Measurements from ENCODE around the gene NRG2. TPM values are rescaled to one million over a fixed set of nuclear protein-coding genes. Genes with fewer than 3 reads are reported as not detected.

NRG2 gene
- total and polyA plus RNA-seq, 2 experiments from 2014 or later, result 0.37 to 1.3 TPM

DNA sequence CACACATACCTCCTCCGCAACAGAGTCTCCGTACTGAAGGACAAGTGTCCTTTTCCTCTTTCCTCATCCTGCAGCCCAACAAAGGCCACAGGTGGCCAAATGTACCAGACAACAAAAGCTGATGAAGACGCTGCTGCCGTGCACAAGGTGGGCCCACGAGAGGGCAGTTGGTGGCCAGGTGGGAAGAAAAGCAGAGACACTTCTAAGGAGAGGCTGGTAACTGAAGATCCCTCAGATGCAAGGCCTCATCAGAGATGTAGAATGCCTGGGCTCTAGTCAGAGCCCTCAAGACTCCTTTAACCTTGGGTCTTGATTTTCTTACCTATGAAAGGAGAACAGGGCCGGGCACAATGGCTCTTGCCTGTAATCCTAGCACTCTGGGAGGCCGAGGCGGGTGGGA, 75.7 kb downstream of the NRG2 start:
- Mint-ChIP-seq H3K4me3 (no peak overlapping the region), H3K27me3 (ENCODE audit: insufficient read depth, low read depth, poor library complexity) (peaks cover 8% of the 10 kb centered on the region), H3K36me3 (ENCODE audit: low read depth) (no peaks in the 10 kb centered on the region), H3K4me1 (no peaks in the 10 kb centered on the region), H3K27ac (no peak overlapping the region), H3K9me3 (no peaks in the 10 kb centered on the region)
- no peaks in the 10 kb centered on the region for H3K9me2 ChIP-seq (ENCODE audit: insufficient read depth)
- H2AFZ ChIP-seq, result no peak overlapping the region
- H3K4me2 ChIP-seq, result no peak overlapping the region
- peaks cover 11% of the 10 kb centered on the region for H3K27me3 ChIP-seq (ENCODE audit: insufficient read depth)
- no peak overlapping the region for H3K4me3 ChIP-seq
- TF ChIP-seq, protein P1, sequence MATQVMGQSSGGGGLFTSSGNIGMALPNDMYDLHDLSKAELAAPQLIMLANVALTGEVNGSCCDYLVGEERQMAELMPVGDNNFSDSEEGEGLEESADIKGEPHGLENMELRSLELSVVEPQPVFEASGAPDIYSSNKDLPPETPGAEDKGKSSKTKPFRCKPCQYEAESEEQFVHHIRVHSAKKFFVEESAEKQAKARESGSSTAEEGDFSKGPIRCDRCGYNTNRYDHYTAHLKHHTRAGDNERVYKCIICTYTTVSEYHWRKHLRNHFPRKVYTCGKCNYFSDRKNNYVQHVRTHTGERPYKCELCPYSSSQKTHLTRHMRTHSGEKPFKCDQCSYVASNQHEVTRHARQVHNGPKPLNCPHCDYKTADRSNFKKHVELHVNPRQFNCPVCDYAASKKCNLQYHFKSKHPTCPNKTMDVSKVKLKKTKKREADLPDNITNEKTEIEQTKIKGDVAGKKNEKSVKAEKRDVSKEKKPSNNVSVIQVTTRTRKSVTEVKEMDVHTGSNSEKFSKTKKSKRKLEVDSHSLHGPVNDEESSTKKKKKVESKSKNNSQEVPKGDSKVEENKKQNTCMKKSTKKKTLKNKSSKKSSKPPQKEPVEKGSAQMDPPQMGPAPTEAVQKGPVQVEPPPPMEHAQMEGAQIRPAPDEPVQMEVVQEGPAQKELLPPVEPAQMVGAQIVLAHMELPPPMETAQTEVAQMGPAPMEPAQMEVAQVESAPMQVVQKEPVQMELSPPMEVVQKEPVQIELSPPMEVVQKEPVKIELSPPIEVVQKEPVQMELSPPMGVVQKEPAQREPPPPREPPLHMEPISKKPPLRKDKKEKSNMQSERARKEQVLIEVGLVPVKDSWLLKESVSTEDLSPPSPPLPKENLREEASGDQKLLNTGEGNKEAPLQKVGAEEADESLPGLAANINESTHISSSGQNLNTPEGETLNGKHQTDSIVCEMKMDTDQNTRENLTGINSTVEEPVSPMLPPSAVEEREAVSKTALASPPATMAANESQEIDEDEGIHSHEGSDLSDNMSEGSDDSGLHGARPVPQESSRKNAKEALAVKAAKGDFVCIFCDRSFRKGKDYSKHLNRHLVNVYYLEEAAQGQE (IDR thresholded peaks at IDR 0.05; ENCODE audit: unreplicated experiment), result no peak
- TF ChIP-seq JUNB (IDR thresholded peaks at IDR 0.05; ENCODE audit: unreplicated experiment), result no peak
- TF ChIP-seq ZNF114 (CRISPR knock-in tag; IDR thresholded peaks at IDR 0.05), result no peak
- no peak for TF ChIP-seq CREB1 (CRISPR knock-in tag; IDR thresholded peaks at IDR 0.05; ENCODE audit: low read depth)
- no peak for TF ChIP-seq CTCF (conservative IDR thresholded peaks at IDR 0.05; ENCODE audit: low read depth in 2 of 2)
- no peak for TF ChIP-seq ZNF462 (CRISPR knock-in tag; IDR thresholded peaks at IDR 0.05)
- no peak for TF ChIP-seq EZH2 (IDR thresholded peaks at IDR 0.05; ENCODE audit: low read depth, unreplicated experiment)
- TF ChIP-seq ZNF331 (CRISPR knock-in tag; IDR thresholded peaks at IDR 0.05; ENCODE audit: low read depth), result no peak
- no peak for TF ChIP-seq NANOG (IDR thresholded peaks at IDR 0.05; ENCODE audit: borderline replicate concordance)
- TF ChIP-seq EZH2phosphoT487 (IDR thresholded peaks at IDR 0.05; ENCODE audit: unreplicated experiment), result no peak
- TF ChIP-seq STAT1 (IDR thresholded peaks at IDR 0.05; ENCODE audit: unreplicated experiment), result no peak
- no peak for TF ChIP-seq ETS1 (IDR thresholded peaks at IDR 0.05)
- H3K27ac ChIP-seq (ENCODE audit: low read depth), result no peak overlapping the region
- ATAC-seq (no peak), DNase-seq (ENCODE audit: low spot score) (no peak)
- H3K79me2 ChIP-seq (replicated peaks; ENCODE audit: insufficient read depth), result no peaks in the 10 kb centered on the region
- no peaks in the 10 kb centered on the region for H3K36me3 ChIP-seq (ENCODE audit: insufficient read depth)
- H3F3A ChIP-seq (replicated peaks; ENCODE audit: low read depth), result no peaks in the 10 kb centered on the region
- H4K20me1 ChIP-seq (replicated peaks; ENCODE audit: insufficient read depth), result no peaks in the 10 kb centered on the region
- no peaks in the 10 kb centered on the region for H3K4me1 ChIP-seq (ENCODE audit: insufficient read depth)

All from GM23338 (cell line).